Measurements from ENCODE around the gene DOCK4. TPM values are rescaled to one million over a fixed set of nuclear protein-coding genes. Genes with fewer than 3 reads are reported as not detected.

The DOCK4 gene
- total RNA-seq, 1 experiment from 2014 or later, result 4.9 TPM

DNA sequence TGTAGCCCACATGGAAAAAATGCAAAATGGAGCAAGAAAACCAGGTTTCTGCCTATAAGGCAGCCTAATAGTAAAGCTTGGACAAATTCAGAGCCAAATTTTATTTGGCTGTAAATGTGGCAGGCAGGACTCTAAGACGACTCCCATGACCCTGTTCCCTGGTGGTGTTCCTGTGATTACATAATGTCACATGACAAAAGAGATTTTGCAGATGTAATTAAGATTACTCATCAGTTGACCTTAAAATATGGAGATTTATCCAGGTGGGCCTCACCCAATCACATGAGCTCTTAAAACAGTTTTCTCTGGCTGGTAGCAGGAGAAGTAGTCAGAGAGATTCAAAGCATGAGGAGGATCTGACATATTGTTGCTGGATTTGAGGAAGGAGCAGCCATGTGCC is 340.8 kb downstream of the DOCK4 start:
- no peaks in the 10 kb centered on the region for H3K9me3 ChIP-seq (ENCODE audit: control insufficient read depth, low read depth, low read length)

More for the DNA sequence above, 340.8 kb downstream of the DOCK4 start:
- no peaks in the 10 kb centered on the region for H3K4me1 ChIP-seq (ENCODE audit: insufficient read depth, low read length)
- H2AFZ ChIP-seq (ENCODE audit: low read length), result no peak overlapping the region
- H3K79me1 ChIP-seq (ENCODE audit: insufficient read depth, low read depth, low read length, poor library complexity, severe bottlenecking), result no peaks in the 10 kb centered on the region
- H3K14ac ChIP-seq (ENCODE audit: insufficient read depth, low read length), result no peak overlapping the region
- no peak overlapping the region for H2BK15ac ChIP-seq (ENCODE audit: low read depth, low read length)
- no peak overlapping the region for H2BK120ac ChIP-seq (ENCODE audit: low read depth, low read length, poor library complexity, severe bottlenecking)
- H4K20me1 ChIP-seq (ENCODE audit: control insufficient read depth, insufficient read depth, insufficient read length), result no peaks in the 10 kb centered on the region
- H3K23me2 ChIP-seq (ENCODE audit: insufficient read length, low read depth, low read length, poor library complexity, severe bottlenecking), result no peaks in the 10 kb centered on the region
- H3K23ac ChIP-seq (ENCODE audit: insufficient read length, low read depth, low read length), result no peak overlapping the region
- peaks cover 0 to 15% (median 14%) of the 10 kb centered on the region in 3 experiments; a peak in 3 of 7 replicates for H3K36me3 Mint-ChIP-seq (ENCODE audit: insufficient read depth in 1 of 3, low read depth in 3 of 3)
- H2AK5ac ChIP-seq (ENCODE audit: insufficient read length, low read length), result no peak overlapping the region
- H3K27me3 Mint-ChIP-seq (ENCODE audit: low read depth), result no peaks in the 10 kb centered on the region
- H3K4me1 Mint-ChIP-seq, result peaks cover 4 to 6% of the 10 kb centered on the region in 2 experiments; a peak in 3 of 4 replicates
- no peak overlapping the region for H3T11ph ChIP-seq (ENCODE audit: low read length)
- no peaks in the 10 kb centered on the region for H3K9me3 Mint-ChIP-seq
- WGBS (ENCODE audit: extremely low coverage, insufficient read length, low lambda C conversion rate), result no CpG with 5 or more reads among the region's 1 CpG
- no peak for DNase-seq
- H3K79me2 ChIP-seq (ENCODE audit: insufficient read depth, low read length), result no peaks in the 10 kb centered on the region
- no peak overlapping the region for H3K4ac ChIP-seq (ENCODE audit: low read depth, low read length)
- TF ChIP-seq, protein P1, sequence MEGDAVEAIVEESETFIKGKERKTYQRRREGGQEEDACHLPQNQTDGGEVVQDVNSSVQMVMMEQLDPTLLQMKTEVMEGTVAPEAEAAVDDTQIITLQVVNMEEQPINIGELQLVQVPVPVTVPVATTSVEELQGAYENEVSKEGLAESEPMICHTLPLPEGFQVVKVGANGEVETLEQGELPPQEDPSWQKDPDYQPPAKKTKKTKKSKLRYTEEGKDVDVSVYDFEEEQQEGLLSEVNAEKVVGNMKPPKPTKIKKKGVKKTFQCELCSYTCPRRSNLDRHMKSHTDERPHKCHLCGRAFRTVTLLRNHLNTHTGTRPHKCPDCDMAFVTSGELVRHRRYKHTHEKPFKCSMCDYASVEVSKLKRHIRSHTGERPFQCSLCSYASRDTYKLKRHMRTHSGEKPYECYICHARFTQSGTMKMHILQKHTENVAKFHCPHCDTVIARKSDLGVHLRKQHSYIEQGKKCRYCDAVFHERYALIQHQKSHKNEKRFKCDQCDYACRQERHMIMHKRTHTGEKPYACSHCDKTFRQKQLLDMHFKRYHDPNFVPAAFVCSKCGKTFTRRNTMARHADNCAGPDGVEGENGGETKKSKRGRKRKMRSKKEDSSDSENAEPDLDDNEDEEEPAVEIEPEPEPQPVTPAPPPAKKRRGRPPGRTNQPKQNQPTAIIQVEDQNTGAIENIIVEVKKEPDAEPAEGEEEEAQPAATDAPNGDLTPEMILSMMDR (conservative IDR thresholded peaks at IDR 0.05), result no peak
- no peak overlapping the region for H4K5ac ChIP-seq (ENCODE audit: insufficient read length, low read depth, low read length)
- no peaks in the 10 kb centered on the region for H3K27me3 ChIP-seq (ENCODE audit: insufficient read depth, low read length)
- no peak overlapping the region for H3K9ac ChIP-seq (ENCODE audit: extremely low read depth, insufficient read length, low read length)
- H4K8ac ChIP-seq (replicated peaks; ENCODE audit: insufficient read length, low read depth, low read length), result no peak overlapping the region
- H2BK12ac ChIP-seq (ENCODE audit: insufficient read length, low read depth, low read length), result no peak overlapping the region
- no peak overlapping the region for H3K27ac ChIP-seq (ENCODE audit: insufficient read length, low read depth, low read length)
- H3K18ac ChIP-seq (ENCODE audit: insufficient read length, low read depth, low read length), result no peak overlapping the region
- H2BK5ac ChIP-seq (ENCODE audit: insufficient read length, low read length), result no peak overlapping the region
- H3K4me3 Mint-ChIP-seq, result no peak overlapping the region
- H3K27ac Mint-ChIP-seq, result no peak overlapping the region; a peak in 1 of 7 replicates
- no peak overlapping the region for H2BK20ac ChIP-seq (ENCODE audit: low read depth, low read length, poor library complexity, severe bottlenecking)
- no peak overlapping the region for H3K56ac ChIP-seq (ENCODE audit: insufficient read length, low read depth, low read length)
- no peak overlapping the region for H4K91ac ChIP-seq (ENCODE audit: insufficient read length, low read depth, low read length)
- no peak overlapping the region for H3K4me2 ChIP-seq (ENCODE audit: insufficient read depth, insufficient read length, low read length)
